Endothelial cell of umbilical vein (primary cell): Measurements from ENCODE around the gene SLC4A2. TPM values are rescaled to one million over a fixed set of nuclear protein-coding genes. Genes with fewer than 3 reads are reported as not detected.

Experiments used
- BruUV-seq: library from RNA; stranded (reverse); fragments of 400-500 nt; replicated peaks from 2 replicates; lab custom pipeline; 2021; lab: Mats Ljungman, UMichigan
- CTCF ChIA-PET: fragments of 300-600, 350-600 bp; sonication (Branson Sonifier 250); formaldehyde crosslinking; loops from one replicate; lab custom pipeline; 2021; ENCODE audit warnings: antibody characterized with exemption, inconsistent platforms; lab: Charles Lee
- POLR2A ChIA-PET: fragments of 300-600, 350-600 bp; sonication (Branson Sonifier 250); formaldehyde crosslinking; loops from one replicate; lab custom pipeline; 2021; ENCODE audit warnings: antibody characterized with exemption, inconsistent platforms; lab: Charles Lee
- DNase-seq: peaks from one replicate; pipeline ENCODE4 v3.0.0-alpha.2; 2011; ENCODE audit warnings: low read depth, low spot score
- FAIRE-seq: peaks from 2 replicates; lab custom pipeline; 2011; peaks lifted over from hg19 to GRCh38; lab: Jason Lieb, UNC
- H2AFZ ChIP-seq: 2 replicates; pipeline ENCODE4 v1.6.0; 2012; ENCODE audit warnings: low read depth, low read length, control low read depth, inconsistent platforms
- H3K27ac ChIP-seq: 2 replicates; pipeline ENCODE4 v1.5.1; 2011; ENCODE audit warnings: low read depth, mild to moderate bottlenecking, control low read depth, low read length, moderate library complexity; ENCODE audit not compliant: insufficient read depth
- H3K27me3 ChIP-seq, 2 experiments: 2 replicates each; pipeline versions ENCODE4 v1.6.0 to v1.6.1; 2011; ENCODE audit warnings: low read length in 2 of 2, mixed read lengths in 1 of 2; ENCODE audit not compliant: control insufficient read depth in 2 of 2, insufficient read depth in 2 of 2
- H3K36me3 ChIP-seq, 2 experiments: 2 replicates in 1 of 2; 3 replicates in 1 of 2; pipeline ENCODE4 v1.5.1; 2011; ENCODE audit warnings: low read length in 2 of 2, mild to moderate bottlenecking in 1 of 2, moderate library complexity in 1 of 2; ENCODE audit not compliant: control insufficient read depth in 2 of 2, insufficient read depth in 2 of 2; ENCODE audit errors: extremely low read depth in 1 of 2
- H3K4me1 ChIP-seq: 3 replicates; pipeline ENCODE4 v1.5.1; 2011; ENCODE audit warnings: mild to moderate bottlenecking, low read length; ENCODE audit not compliant: control insufficient read depth, insufficient read depth; ENCODE audit errors: extremely low read depth
- H3K4me2 ChIP-seq: 2 replicates; pipeline ENCODE4 v1.6.1; 2011; ENCODE audit warnings: low read length, control low read depth, mixed read lengths; ENCODE audit not compliant: insufficient read depth
- H3K4me3 ChIP-seq, 3 experiments: fragments of 200-600 bp in 1 of 3; sonication (generic), shearing (Covaris generic) in 1 of 3; replicated peaks in 1 of 3; 2 replicates each; pipeline ENCODE4 v1.5.1; 2011 to 2016; ENCODE audit warnings: control low read depth in 3 of 3, low read length in 3 of 3, mild to moderate bottlenecking in 2 of 3, inconsistent platforms in 1 of 3, low read depth in 1 of 3, moderate library complexity in 1 of 3; ENCODE audit not compliant: insufficient read depth in 1 of 3
- H3K79me2 ChIP-seq: 2 replicates; pipeline ENCODE4 v1.6.0; 2012; ENCODE audit warnings: low read length, inconsistent platforms; ENCODE audit not compliant: control insufficient read depth, insufficient read depth
- H3K9ac ChIP-seq: replicated peaks from 2 replicates; pipeline ENCODE3; 2011; ENCODE audit warnings: low read length, control low read depth; ENCODE audit not compliant: insufficient read depth; ENCODE audit errors: extremely low read depth
- H3K9me1 ChIP-seq: replicated peaks from 3 replicates; pipeline ENCODE4 v1.6.0; 2011; ENCODE audit warnings: mild to moderate bottlenecking, low read length; ENCODE audit not compliant: control insufficient read depth, insufficient read depth; ENCODE audit errors: extremely low read depth
- H3K9me3 ChIP-seq: replicated peaks from 2 replicates; pipeline ENCODE4 v1.5.1; 2012; ENCODE audit warnings: low read length, inconsistent platforms; ENCODE audit not compliant: control insufficient read depth, insufficient read depth
- H4K20me1 ChIP-seq: replicated peaks from 2 replicates; pipeline ENCODE3; 2011; ENCODE audit warnings: mild to moderate bottlenecking, low read length; ENCODE audit not compliant: control insufficient read depth, insufficient read depth; ENCODE audit errors: extremely low read depth
- CTCF ChIP-seq, 2 donors: IDR thresholded peaks; 1 replicate in 1 of 2; 2 replicates in 1 of 2; pipeline ENCODE4 v1.5.1; 2011; ENCODE audit warnings: low read length in 2 of 2, mild to moderate bottlenecking in 2 of 2, moderate library complexity in 2 of 2, control low read depth in 1 of 2, inconsistent platforms in 1 of 2, low read depth in 1 of 2; ENCODE audit not compliant: insufficient read depth in 1 of 2; ENCODE audit errors: extremely low read depth in 1 of 2
- EZH2 ChIP-seq: IDR thresholded peaks from 2 replicates; pipeline ENCODE4 v1.6.1; 2012; ENCODE audit warnings: borderline replicate concordance, low read depth, mild to moderate bottlenecking, moderate library complexity, low read length, inconsistent platforms; ENCODE audit not compliant: severe bottlenecking
- FOS ChIP-seq: IDR thresholded peaks from 2 replicates; pipeline ENCODE4 v1.6.1; 2011; ENCODE audit warnings: mild to moderate bottlenecking, low read length, moderate library complexity, borderline replicate concordance; ENCODE audit not compliant: insufficient read depth
- GATA2 ChIP-seq: IDR thresholded peaks from 2 replicates; pipeline ENCODE4 v1.7.0; 2011; ENCODE audit warnings: low read depth, mild to moderate bottlenecking, moderate library complexity, mixed read lengths, low read length; ENCODE audit not compliant: insufficient read length, insufficient read depth
- JUN ChIP-seq: IDR thresholded peaks from 2 replicates; pipeline ENCODE4 v1.6.1; 2011; ENCODE audit warnings: borderline replicate concordance, low read depth; ENCODE audit not compliant: insufficient read length, insufficient read depth
- MAX ChIP-seq: IDR thresholded peaks from 2 replicates; pipeline ENCODE4 v1.6.1; 2011; ENCODE audit not compliant: insufficient read depth, insufficient read length
- MYC ChIP-seq: IDR thresholded peaks from one replicate; pipeline ENCODE4 v1.6.1; 2011; ENCODE audit warnings: mild to moderate bottlenecking, low read depth, low read length
- POLR2A ChIP-seq: IDR thresholded peaks from 2 replicates; pipeline ENCODE4 v1.6.1; 2012; ENCODE audit warnings: low read depth, mild to moderate bottlenecking, control low read depth, low read length
- POLR2AphosphoS5 ChIP-seq: IDR thresholded peaks from 2 replicates; pipeline ENCODE4 v1.6.1; 2012; ENCODE audit warnings: low read depth, mild to moderate bottlenecking, control low read depth, low read length, moderate library complexity; ENCODE audit not compliant: insufficient read depth
- dilution Hi-C: fragments of 300-500 bp; cut with MboI; formaldehyde crosslinking; loops from one replicate; pipeline ENCODE4 v1.15.0; 2019; ENCODE audit warnings: low sequenced_read_pairs; ENCODE audit not compliant: extremely low pct_ligation_motif_present
- intact Hi-C: fragments of 100-400 bp; cut with micrococcal nuclease; formaldehyde crosslinking; loops from one replicate; pipeline ENCODE4 v1.10.0; 2022
- polyA plus RNA-seq, 4 experiments: library from polyadenylated mRNA; depleted of rRNA in 3 of 4; stranded (reverse) in 3 of 4; unstranded in 1 of 4; fragments of >200 nt; gene quantifications; 2 replicates each; pipeline versions ENCODE4 v1.2.1 to v1.2.3, GENCODE V29; 2011 to 2012; ENCODE audit warnings: missing spikeins in 1 of 4
- total RNA-seq: library from RNA; stranded (reverse); gene quantifications from 2 replicates; pipeline ENCODE4 v1.2.3, GENCODE V29; 2021

SLC4A2 gene
- total and polyA plus RNA-seq, 2 donors (not counting 3 experiments of a cell fraction or from before 2014, with no cell fraction given): 108 to 172 TPM

- Histone ChIP-seq H3K9me1 (no peaks in the 10 kb centered on the region), H3K27me3 (no peaks in the 10 kb centered on the region), H3K36me3 (peaks cover 2 to 15% of the 10 kb centered on the region in 2 experiments), H3K4me1 (peaks cover 34% of the 10 kb centered on the region), H3K4me3 (peak overlapping the region in 2 of 3 experiments; percentile 53 to 75), H2AFZ (no peak overlapping the region), H3K9me3 (no peaks in the 10 kb centered on the region), H3K27ac (no peak overlapping the region), H4K20me1 (no peaks in the 10 kb centered on the region), H3K79me2 (peaks cover 28% of the 10 kb centered on the region), H3K9ac (peak overlapping the region; percentile 88), H3K4me2 (peak overlapping the region; percentile 69)
- DNase-seq (no peak), FAIRE-seq (no peak)
- POLR2A ChIA-PET: no interaction called here
- intact Hi-C loops (no loop called here), dilution Hi-C loops (no loop called here)
- CTCF ChIA-PET: no interaction called here
- BruUV-seq: no TSS peak
- TF ChIP-seq FOS: no peak
- no peak for TF ChIP-seq POLR2AphosphoS5
- TF ChIP-seq POLR2A: no peak
- no peak for TF ChIP-seq CTCF (IDR thresholded peaks at IDR 0.05; ENCODE audit: extremely low read depth in 1 of 2, insufficient read depth in 1 of 2, low read depth in 1 of 2, low read length in 2 of 2)
- TF ChIP-seq JUN: no peak
- TF ChIP-seq MYC: no peak
- TF ChIP-seq MAX: no peak
- TF ChIP-seq GATA2: no peak
- no peak for TF ChIP-seq EZH2
Observed at GRCh38 chr7:151079199-151079910, 20.0 kb downstream of the SLC4A2 start.
